ENCODE data around the gene TEX10. TPM values are rescaled to one million over a fixed set of nuclear protein-coding genes. Genes with fewer than 3 reads are reported as not detected.

TEX10 gene
- total RNA-seq = 24.4 and 27.2 TPM in 2 replicates

GRCh38 chr9:100352727-100353505 lies at the start of gene TEX10:
Gene TEX10 (minus strand): TSS chr9:100352942. CDS start chr9:100349363, 3,579 bp downstream.

Other genes with a start within 250 kb of the TEX10 start
- gene MSANTD3, start 74.2 kb upstream of the TEX10 start, total RNA-seq = 109 and 112 TPM in 2 replicates
- 14.6 and 19.6 TPM in 2 replicates for gene TMEFF1, start 120.2 kb upstream of the TEX10 start, total RNA-seq
- gene CAVIN4, start 225.1 kb upstream of the TEX10 start, total RNA-seq = 0.94 and 1.2 TPM in 2 replicates